ENCODE data around the gene SP2.

DNA sequence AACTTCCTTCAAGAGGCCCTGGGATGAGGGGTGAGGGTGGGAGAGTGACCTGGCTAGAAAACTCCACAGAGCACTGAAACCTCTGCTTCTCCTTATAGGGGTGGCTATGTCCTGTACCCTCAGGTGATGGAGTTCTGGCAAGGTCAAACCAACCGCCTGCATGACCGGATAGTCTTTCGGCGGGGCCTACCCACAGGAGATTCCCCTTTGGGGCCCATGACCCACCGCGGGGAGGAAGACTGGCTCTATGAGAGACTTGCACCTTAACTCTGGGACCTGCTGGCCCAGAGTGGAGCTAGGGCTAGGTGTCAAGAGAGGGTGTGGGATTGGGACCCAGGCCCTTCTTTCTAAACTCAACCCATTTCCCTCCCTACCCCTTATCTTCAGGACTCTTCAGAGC, 50.5 kb downstream of the SP2 start:
- TF ChIP-seq CTCF (IDR thresholded peaks at IDR 0.05) (no peak), EZH2 (IDR thresholded peaks at IDR 0.05) (no peak), EZH2phosphoT487 (IDR thresholded peaks at IDR 0.05) (no peak)

Measured in neural progenitor cell (in vitro differentiated cells).